ENCODE data around the gene YTHDF1.

Gene YTHDF1

GRCh38 chr20:63174309-63175037, 41.5 kb downstream of the YTHDF1 start:
- DNase-seq (ENCODE audit: low read depth in 2 of 2, low spot score in 1 of 2), result no peak

GRCh38 chr20:63173552-63174191, 42.3 kb downstream of the YTHDF1 start:
- DNase-seq (ENCODE audit: low read depth in 2 of 2, low spot score in 1 of 2), result no peak

GRCh38 chr20:63172726-63173125, 43.2 kb downstream of the YTHDF1 start:
- no peak for DNase-seq (ENCODE audit: low read depth in 2 of 2, low spot score in 1 of 2)

GRCh38 chr20:63171991-63172390, 43.9 kb downstream of the YTHDF1 start:
- DNase-seq (ENCODE audit: low read depth in 2 of 2, low spot score in 1 of 2), result no peak

GRCh38 chr20:63169681-63170080, 46.2 kb downstream of the YTHDF1 start:
- no peak for DNase-seq (ENCODE audit: low read depth in 2 of 2, low spot score in 1 of 2)

- no peak for DNase-seq (ENCODE audit: low read depth in 2 of 2, low spot score in 1 of 2)
Measured at GRCh38 chr20:63168861-63169260, 47.1 kb downstream of the YTHDF1 start.

GRCh38 chr20:63167918-63168520, 47.9 kb downstream of the YTHDF1 start:
- no peak for DNase-seq (ENCODE audit: low read depth in 2 of 2, low spot score in 1 of 2)

- DNase-seq (ENCODE audit: low read depth in 2 of 2, low spot score in 1 of 2), result no peak
Measured at GRCh38 chr20:63167026-63167917, 48.7 kb downstream of the YTHDF1 start.

- DNase-seq (ENCODE audit: low read depth in 2 of 2, low spot score in 1 of 2), result no peak
Measured at GRCh38 chr20:63166193-63167020, 49.5 kb downstream of the YTHDF1 start.

- no peak for DNase-seq (ENCODE audit: low read depth in 2 of 2, low spot score in 1 of 2)
Measured at GRCh38 chr20:63165356-63166192, 50.4 kb downstream of the YTHDF1 start.

GRCh38 chr20:63164484-63165355, 51.2 kb downstream of the YTHDF1 start:
- DNase-seq (ENCODE audit: low read depth in 2 of 2, low spot score in 1 of 2), result no peak

- DNase-seq (ENCODE audit: low read depth in 2 of 2, low spot score in 1 of 2), result no peak
Measured at GRCh38 chr20:63163596-63164483, 52.1 kb downstream of the YTHDF1 start.

- DNase-seq (ENCODE audit: low read depth in 2 of 2, low spot score in 1 of 2), result no peak
Measured at GRCh38 chr20:63163171-63163570, 52.8 kb downstream of the YTHDF1 start.

GRCh38 chr20:63162206-63162795, 53.6 kb downstream of the YTHDF1 start:
- DNase-seq (ENCODE audit: low read depth in 2 of 2, low spot score in 1 of 2), result no peak

GRCh38 chr20:63161176-63161651, 54.7 kb downstream of the YTHDF1 start:
- no peak for DNase-seq (ENCODE audit: low read depth in 2 of 2, low spot score in 1 of 2)

- DNase-seq (ENCODE audit: low read depth in 2 of 2, low spot score in 1 of 2), result no peak
Measured at GRCh38 chr20:63160641-63161175, 55.2 kb downstream of the YTHDF1 start.
